ENCODE results near the gene CAMK1D. TPM values are rescaled to one million over a fixed set of nuclear protein-coding genes. Genes with fewer than 3 reads are reported as not detected.
A peak's percentile ranks its signal among the peaks of the same experiment; 100 is the strongest.

CAMK1D gene
- total and polyA plus RNA-seq, 2 of the 8 experiments (the other 6 are each of a cell fraction or from before 2014, with no cell fraction given) = 3.5 to 10.6 TPM

DNA sequence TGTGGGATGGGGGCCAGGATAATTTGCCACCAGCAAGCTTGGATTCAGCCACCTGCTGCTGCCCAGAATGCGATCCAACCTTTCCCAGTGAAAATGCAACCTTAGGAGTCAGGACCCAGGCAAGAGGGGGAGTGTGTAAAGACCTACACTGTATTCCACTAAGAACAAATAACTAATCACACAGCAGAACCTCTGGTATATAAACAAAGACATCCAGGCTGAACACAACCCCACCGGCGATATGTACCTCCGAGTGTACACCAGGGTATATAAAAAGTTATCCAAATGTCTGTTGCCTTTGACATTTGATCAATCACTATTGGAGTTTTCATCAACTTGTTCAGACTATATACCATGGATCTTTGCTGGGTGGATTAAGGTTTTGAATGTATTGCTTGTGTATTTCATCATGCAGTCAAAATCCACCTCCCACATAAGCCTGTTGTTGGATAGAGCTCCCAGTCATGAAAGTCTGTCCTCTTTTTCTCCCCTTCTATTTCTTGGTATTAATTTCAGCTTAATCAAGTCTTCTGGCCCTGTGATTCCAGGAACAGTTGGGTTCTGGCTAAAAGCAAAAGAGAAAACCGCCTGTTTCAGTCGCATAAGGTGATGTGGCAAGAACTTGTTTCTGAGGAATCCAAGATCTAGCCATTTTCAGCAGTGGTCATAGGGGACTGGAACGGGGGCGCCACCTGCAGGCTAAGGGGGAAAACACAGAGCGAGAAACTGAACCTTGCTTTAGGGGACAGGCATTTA is 361.4 kb downstream of the CAMK1D start (continued):
- TF ChIP-seq TAF7 (optimal IDR thresholded peaks at IDR 0.05; ENCODE audit: borderline replicate concordance, low read depth, low read length) (no peak), RBBP5 (IDR thresholded peaks at IDR 0.05; ENCODE audit: borderline replicate concordance, low read depth, low read length) (no peak), HDAC2 (IDR thresholded peaks at IDR 0.05; ENCODE audit: borderline replicate concordance in 1 of 2, low read depth in 2 of 2, low read length in 2 of 2) (no peak), USF2 (IDR thresholded peaks at IDR 0.05; ENCODE audit: low read length) (no peak), NANOG (IDR thresholded peaks at IDR 0.05; ENCODE audit: insufficient read depth, low read depth, low read length, poor library complexity, severe bottlenecking) (peak; percentile 15), TEAD4 (IDR thresholded peaks at IDR 0.05; ENCODE audit: low read depth, low read length) (peak; percentile 16; the same call in 1 of the 2 replicates)
- TF ChIP-seq, protein P1, sequence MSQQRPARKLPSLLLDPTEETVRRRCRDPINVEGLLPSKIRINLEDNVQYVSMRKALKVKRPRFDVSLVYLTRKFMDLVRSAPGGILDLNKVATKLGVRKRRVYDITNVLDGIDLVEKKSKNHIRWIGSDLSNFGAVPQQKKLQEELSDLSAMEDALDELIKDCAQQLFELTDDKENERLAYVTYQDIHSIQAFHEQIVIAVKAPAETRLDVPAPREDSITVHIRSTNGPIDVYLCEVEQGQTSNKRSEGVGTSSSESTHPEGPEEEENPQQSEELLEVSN (IDR thresholded peaks at IDR 0.05) = no peak

Measured in H1 (cell line).